Fibroblast of skin of left biceps (primary cell): ENCODE measurements around the gene COG5.

Experiments
- DNase-seq, 2 experiments: peaks; one replicate each; pipeline ENCODE4 v3.0.0-alpha.2; 2013; ENCODE audit warnings: low read depth in 2 of 2

Gene COG5

DNA sequence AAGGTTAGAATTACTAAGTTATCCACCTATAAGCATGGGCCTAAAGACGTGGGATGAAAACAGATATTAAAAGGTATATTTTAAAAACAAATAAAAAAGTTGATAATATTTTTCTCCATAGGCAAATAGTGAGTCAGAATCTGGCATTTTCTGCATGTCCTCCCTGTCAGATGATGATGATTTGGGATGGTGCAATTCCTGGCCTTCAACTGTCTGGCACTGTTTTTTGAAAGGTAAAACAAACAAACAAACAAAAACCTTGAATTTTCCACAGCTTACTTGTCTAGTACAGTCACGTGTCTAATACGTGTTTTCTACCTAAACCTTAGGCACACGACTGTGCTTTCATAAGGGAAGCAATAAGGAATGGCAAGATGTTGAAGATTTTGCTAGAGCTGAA, 377.5 kb downstream of the COG5 start:
- DNase-seq = no peak

- no peak for DNase-seq
These were observed 378.0 kb downstream of the COG5 start for GRCh38 chr7:107185716-107186115.

DNA sequence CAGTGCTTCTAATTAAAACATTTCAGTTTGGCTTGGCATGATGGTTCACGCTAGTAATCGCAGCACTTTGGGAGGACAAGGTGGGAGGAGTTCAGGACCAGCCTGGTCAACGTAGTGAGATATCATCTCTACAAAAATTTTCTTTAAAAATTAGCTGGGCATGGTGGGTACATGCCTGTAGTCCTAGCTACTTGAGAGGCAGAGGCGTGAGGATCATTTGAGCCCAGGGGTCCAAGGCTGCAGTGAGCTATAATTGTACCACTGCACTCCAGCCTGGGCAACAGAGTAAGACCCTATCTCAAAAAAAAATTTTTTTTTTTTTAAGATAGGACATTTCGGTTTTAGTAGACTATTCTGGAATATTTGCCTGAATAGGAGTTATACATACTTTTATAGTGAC, 382.5 kb downstream of the COG5 start:
- DNase-seq = no peak

DNA sequence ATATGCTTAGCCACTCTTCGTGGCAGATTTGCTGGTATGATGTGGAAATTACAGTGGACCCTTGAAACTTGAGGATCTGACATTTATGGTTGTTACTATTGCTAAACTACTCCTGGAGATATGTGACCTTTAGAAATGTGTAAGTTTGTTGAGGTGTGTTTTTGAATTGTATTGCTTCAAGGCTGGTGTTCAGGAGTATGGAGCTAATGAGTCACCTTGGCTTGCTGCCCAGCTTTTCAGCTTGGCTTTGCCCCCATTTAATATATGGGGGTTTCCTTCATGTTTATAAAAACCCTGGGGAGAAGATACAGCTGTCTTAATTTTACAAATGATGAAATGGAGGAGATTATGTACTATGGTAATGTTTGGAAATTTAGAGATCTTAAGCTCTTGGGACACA, 383.3 kb downstream of the COG5 start:
- peak; percentile 74 to 76 for DNase-seq

DNA sequence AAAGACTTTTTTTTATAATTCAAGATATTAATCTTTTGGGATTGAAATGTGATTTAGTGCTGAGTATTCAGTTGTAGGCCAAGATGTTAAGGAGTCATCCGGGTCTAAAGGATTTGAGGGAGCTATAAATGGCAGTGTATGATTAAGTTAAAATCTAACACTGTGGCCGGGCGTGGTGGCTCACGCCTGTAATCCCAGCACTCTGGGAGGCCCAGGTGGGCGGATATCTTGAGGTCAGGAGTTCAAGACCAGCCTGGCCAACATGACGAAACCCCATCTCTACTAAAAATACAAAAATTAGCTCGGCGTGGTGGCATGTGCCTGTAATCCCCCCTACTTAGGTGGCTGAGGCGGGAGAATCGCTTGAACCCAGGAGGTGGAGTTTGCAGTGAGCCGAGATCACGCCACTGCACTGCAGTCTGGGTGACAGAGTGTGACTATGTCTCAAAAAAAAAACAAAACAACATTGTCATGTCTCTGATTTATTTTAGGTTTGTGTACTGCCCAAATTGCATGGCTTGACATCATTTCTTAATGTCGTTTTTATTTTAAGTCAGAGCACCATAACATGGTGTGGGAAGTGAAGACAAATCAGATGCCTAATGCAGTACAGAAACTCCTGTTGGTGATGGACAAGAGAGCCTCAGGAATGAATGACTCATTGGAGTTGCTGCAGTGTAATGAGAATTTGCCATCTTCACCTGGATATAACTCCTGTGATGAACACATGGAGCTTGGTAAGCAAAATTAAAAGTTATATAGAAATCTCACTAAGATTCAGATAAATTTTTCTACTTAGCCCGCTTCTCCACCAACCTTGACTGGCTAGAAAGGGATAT, 384.2 kb downstream of the COG5 start:
- DNase-seq = no peak

DNA sequence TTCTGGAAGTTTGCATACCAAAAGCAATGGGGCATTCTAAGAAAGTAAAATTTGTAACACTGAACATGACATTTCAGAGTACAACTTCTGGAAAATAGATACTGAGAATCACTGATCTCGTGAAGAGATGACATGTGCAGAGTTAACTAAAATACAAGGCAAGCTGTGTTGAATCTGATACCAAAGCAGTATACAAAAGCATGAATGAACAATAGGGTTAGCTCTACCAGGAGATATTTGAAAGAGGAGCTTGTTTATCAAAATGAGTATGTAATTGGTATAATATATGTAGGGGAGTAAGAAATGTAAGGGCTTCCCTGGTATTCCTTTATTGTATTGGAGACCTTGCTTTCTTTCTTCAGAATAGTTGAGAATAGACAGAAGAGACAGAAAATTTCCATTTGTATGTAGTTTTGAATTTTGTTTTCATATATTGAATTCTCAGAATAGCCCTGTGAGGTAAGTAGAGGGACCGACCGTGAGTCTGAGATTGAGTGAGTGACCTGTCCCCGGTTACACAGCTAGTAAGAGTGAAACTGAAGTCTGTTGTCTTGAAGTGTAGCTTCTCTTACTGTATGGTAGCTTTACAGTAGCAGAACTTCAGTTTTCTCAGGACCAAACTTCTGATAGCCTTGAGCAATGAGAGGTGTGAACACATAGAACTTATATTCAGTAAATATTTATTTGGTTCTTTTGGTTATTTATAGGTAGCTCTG, 389.9 kb downstream of the COG5 start:
- no peak for DNase-seq

DNA sequence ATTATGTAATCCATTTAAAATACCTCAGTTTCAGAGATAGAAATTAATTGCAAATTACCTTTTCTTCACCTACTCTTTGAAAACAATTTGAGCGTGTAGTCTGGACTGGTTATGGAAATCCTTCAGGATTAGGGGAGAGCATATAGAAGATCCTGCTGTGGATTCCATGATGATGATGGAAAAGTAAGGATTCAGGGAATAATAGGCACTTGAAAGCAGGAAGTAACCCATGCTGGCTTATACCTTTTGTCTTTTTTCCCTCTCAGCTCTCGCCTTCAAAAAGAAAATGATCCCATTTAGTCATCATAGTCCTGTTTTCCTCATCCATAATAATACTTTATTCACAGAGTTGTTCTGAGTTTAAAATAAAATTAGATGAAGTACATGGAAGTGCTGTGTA, 390.5 kb downstream of the COG5 start:
- DNase-seq = no peak

DNA sequence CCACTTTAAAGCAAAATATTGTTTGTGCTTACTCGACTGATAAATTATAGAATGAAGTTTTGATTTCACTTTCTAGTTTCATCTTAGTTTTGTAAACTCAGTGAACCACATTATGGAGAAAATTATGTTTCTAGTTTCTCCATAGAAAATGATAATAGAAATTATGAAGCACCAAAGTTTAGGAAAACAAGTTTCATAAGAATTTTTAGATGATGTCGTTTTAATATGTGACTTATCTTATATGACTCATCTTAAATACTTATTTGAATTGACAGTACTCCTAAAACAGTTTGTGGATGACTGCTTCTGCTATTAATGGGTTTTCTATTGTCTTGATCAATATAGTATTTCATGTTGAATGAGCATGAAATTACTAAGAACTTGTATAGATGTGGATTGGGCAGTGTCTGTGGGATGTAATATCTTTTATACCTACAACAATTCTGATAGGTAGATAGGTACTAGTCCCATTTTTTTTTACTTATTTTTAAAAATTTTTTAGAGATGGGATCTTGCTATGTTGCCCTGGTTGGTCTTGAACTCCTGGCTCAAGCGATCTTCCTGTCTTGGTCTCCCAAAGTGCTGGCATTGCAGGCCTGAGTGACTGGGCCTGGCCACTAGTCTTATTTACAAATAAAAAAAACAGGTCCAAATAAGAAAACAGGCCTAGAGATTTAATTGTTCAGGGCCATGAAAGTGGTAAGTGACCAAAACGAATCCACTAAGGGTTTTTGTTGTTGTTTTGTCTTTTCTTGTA, 391.3 kb downstream of the COG5 start:
- no peak for DNase-seq

DNA sequence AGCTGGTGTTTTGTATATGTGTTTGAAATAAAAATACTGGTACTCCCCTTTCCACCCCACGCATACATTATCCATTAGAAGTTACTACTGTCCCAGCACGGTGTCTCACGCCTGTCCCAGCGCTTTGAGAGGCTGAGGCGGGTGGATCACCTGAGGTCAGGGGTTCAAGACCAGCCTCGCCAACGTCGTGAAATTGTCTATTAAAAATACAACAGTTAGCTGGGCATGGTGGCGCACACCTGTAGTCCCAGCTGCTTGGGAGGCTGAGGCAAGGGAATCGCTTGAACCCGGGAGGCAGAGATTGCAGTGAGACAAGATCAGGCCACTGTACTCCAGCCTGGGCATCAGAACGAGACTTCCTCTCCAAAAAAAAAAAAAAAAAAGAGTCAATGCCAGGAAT, 392.2 kb downstream of the COG5 start:
- no peak for DNase-seq

- DNase-seq = no peak
These were observed 393.4 kb downstream of the COG5 start for GRCh38 chr7:107170051-107170915.

DNA sequence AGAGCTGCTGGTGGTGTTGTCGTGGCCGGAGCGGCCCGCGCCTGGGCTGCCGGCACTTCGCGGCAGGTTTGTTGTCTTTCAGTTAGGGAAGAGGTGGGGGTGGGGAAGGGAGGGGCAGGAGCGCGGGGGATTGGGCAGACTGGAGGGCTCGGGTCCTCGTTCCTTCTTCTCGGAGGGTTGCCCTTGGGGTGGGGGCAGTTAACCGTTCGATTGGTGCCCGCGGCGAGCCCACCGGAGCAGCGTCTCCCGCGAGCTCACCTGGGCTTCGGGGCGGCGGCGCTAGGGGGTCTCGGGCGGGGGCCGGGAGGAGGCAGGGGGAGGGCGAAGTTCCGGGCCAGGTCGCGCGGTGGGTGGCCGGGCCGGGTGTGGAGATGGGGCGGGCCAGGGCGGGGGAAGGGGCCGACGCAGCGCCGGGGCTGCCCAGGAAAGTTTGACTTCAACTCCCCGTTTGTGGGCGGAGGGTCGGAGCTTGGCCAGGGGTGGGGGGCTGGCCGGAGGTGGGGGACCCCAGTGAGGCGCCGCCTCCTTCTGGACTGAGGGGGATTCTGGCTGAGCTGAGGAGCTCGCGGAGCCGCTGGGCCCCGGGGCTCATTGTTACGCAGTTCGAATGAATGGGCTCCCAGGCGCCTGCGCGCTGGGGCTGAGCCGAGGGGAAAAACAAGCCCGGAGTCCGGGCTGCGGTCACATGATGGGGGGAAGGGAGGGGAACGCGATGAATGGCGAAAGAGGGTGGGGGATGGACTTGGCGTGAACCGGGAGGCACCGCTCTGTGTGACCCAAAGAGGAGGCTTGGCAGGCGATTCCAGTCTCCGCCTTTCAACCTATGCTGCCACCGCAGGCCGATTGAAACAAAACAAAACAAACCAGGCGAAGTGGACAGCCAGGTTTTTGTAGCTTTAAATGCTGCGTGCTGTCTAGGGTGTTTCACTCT, 394.3 kb downstream of the COG5 start:
- DNase-seq = peak; percentile 77 to 81

GRCh38 chr7:107168233-107169119, 395.2 kb downstream of the COG5 start, which contains the start of gene HBP1:
TSS of gene HBP1 (plus strand) at chr7:107169003. CDS start at chr7:107179894, 10,891 bp downstream.
- peak; percentile 100 for DNase-seq

- peak; percentile 72 for DNase-seq
These were observed 396.1 kb downstream of the COG5 start for GRCh38 chr7:107167483-107168232.

- no peak for DNase-seq
These were observed 396.8 kb downstream of the COG5 start for GRCh38 chr7:107166736-107167426.

GRCh38 chr7:107165341-107165740, 398.4 kb downstream of the COG5 start:
- no peak for DNase-seq

GRCh38 chr7:107164092-107164491, 399.6 kb downstream of the COG5 start:
- DNase-seq = no peak

GRCh38 chr7:107162475-107162874, 401.2 kb downstream of the COG5 start:
- DNase-seq = no peak

DNA sequence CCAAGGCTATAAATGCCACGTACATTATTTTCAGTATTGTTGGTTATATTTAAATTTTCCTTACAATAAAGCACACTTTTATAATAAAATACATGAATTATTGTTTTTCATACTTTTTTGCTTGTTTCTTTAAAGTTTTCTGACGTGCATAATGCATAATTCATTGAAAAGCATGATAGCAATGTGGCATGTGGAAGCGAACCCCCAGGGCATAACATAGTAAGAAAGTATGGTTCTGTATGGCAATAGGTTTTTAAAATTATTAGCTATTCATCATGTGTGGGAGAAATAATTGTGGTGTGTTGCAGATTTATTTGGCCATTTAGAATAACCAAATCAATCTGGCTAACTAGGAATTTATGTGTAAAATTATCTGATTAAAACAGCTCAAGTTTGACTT, 402.3 kb downstream of the COG5 start:
- DNase-seq = no peak
